ENCODE measurements around the gene FFAR4. TPM values are rescaled to one million over a fixed set of nuclear protein-coding genes. Genes with fewer than 3 reads are reported as not detected.

FFAR4 gene
- total and polyA plus RNA-seq, 2 donors (not counting 3 experiments of a cell fraction or from before 2014, with no cell fraction given) = not detected

GRCh38 chr10:93628858-93629257, 62.4 kb downstream of the FFAR4 start:
- H3K9ac ChIP-seq (replicated peaks; ENCODE audit: extremely low read depth, insufficient read depth, low read length) = no peak overlapping the region
- DNase-seq (ENCODE audit: low read depth, low spot score) = no peak
- dilution Hi-C loops (cut with MboI; ENCODE audit: extremely low pct_ligation_motif_present, low sequenced_read_pairs) = no loop called here

DNA sequence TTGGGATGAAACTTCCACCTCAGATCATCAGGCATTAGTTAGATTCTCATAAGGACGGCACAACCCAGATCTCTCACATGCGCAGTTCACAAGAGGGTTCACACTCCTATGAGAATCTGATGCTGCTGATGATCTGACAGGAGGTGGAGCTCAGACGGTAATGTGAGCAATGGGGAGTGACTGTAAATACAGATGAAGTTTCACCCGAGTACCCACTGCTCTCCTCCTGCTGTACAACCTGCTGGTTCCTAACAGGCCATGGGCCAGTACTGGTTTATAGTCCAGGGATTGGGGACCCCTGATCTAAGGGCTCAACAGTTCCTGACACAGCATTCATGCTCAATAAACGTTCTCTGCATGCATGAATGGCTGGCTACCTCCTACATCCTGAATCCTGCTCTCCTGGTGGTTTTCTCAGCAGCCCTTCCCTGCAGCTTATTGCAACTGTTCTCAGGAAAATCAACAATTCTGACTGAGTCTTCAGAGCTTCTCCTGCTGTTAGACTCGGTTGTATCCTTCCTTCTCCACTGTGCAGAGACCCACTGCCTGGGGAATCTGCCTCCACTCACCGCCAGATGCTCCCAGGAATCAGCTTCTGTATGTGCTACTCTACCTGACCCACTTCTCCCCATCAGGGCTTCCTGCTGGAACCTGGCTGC, 63.3 kb downstream of the FFAR4 start:
- Histone ChIP-seq H3K27me3 (ENCODE audit: control insufficient read depth in 2 of 2, insufficient read depth in 2 of 2, low read length in 2 of 2) (peaks cover 0 to 7% of the 10 kb centered on the region in 2 experiments), H3K27ac (ENCODE audit: insufficient read depth, low read depth, low read length) (no peak overlapping the region), H3K9me1 (replicated peaks; ENCODE audit: control insufficient read depth, extremely low read depth, insufficient read depth, low read length) (no peaks in the 10 kb centered on the region), H3K79me2 (ENCODE audit: control insufficient read depth, insufficient read depth, low read length) (no peaks in the 10 kb centered on the region), H3K9me3 (replicated peaks; ENCODE audit: control insufficient read depth, insufficient read depth, low read length) (no peaks in the 10 kb centered on the region), H3K4me1 (ENCODE audit: control insufficient read depth, extremely low read depth, insufficient read depth, low read length) (no peaks in the 10 kb centered on the region), H3K36me3 (ENCODE audit: control insufficient read depth in 2 of 2, extremely low read depth in 1 of 2, insufficient read depth in 2 of 2, low read length in 2 of 2) (no peaks in the 10 kb centered on the region), H3K4me2 (ENCODE audit: insufficient read depth, low read length) (no peak overlapping the region), H2AFZ (ENCODE audit: low read depth, low read length) (no peak overlapping the region), H3K9ac (replicated peaks; ENCODE audit: extremely low read depth, insufficient read depth, low read length) (no peak overlapping the region), H4K20me1 (replicated peaks; ENCODE audit: control insufficient read depth, extremely low read depth, insufficient read depth, low read length) (no peaks in the 10 kb centered on the region), H3K4me3 (replicated peaks in 1 of 3; ENCODE audit: insufficient read depth in 1 of 3, low read depth in 1 of 3, low read length in 3 of 3) (no peak overlapping the region)
- POLR2A ChIA-PET = no interaction called here
- intact Hi-C loops (cut with micrococcal nuclease) (no loop called here), dilution Hi-C loops (cut with MboI; ENCODE audit: extremely low pct_ligation_motif_present, low sequenced_read_pairs) (no loop called here)
- FAIRE-seq = no peak
- BruUV-seq (replicated peaks) = no TSS peak
- CTCF ChIA-PET = no interaction called here
- no peak for DNase-seq (ENCODE audit: low read depth, low spot score)
- TF ChIP-seq JUN (IDR thresholded peaks at IDR 0.05; ENCODE audit: borderline replicate concordance, insufficient read depth, insufficient read length, low read depth) (no peak), MYC (IDR thresholded peaks at IDR 0.05; ENCODE audit: low read depth, low read length) (no peak), FOS (IDR thresholded peaks at IDR 0.05; ENCODE audit: borderline replicate concordance, insufficient read depth, low read length) (no peak), GATA2 (IDR thresholded peaks at IDR 0.05; ENCODE audit: insufficient read depth, insufficient read length, low read depth, low read length) (no peak), POLR2A (IDR thresholded peaks at IDR 0.05; ENCODE audit: low read depth, low read length) (no peak), EZH2 (IDR thresholded peaks at IDR 0.05; ENCODE audit: borderline replicate concordance, low read depth, low read length, severe bottlenecking) (no peak), POLR2AphosphoS5 (IDR thresholded peaks at IDR 0.05; ENCODE audit: insufficient read depth, low read depth, low read length) (no peak), MAX (IDR thresholded peaks at IDR 0.05; ENCODE audit: insufficient read depth, insufficient read length) (no peak)
- TF ChIP-seq, protein P1, sequence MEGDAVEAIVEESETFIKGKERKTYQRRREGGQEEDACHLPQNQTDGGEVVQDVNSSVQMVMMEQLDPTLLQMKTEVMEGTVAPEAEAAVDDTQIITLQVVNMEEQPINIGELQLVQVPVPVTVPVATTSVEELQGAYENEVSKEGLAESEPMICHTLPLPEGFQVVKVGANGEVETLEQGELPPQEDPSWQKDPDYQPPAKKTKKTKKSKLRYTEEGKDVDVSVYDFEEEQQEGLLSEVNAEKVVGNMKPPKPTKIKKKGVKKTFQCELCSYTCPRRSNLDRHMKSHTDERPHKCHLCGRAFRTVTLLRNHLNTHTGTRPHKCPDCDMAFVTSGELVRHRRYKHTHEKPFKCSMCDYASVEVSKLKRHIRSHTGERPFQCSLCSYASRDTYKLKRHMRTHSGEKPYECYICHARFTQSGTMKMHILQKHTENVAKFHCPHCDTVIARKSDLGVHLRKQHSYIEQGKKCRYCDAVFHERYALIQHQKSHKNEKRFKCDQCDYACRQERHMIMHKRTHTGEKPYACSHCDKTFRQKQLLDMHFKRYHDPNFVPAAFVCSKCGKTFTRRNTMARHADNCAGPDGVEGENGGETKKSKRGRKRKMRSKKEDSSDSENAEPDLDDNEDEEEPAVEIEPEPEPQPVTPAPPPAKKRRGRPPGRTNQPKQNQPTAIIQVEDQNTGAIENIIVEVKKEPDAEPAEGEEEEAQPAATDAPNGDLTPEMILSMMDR (IDR thresholded peaks at IDR 0.05; ENCODE audit: extremely low read depth in 1 of 2, insufficient read depth in 1 of 2, low read depth in 1 of 2, low read length in 2 of 2) = no peak

More at GRCh38 chr10:93628858-93629257, 62.4 kb downstream of the FFAR4 start:
- Histone ChIP-seq H3K9me3 (replicated peaks; ENCODE audit: control insufficient read depth, insufficient read depth, low read length) (no peaks in the 10 kb centered on the region), H3K36me3 (ENCODE audit: control insufficient read depth in 2 of 2, extremely low read depth in 1 of 2, insufficient read depth in 2 of 2, low read length in 2 of 2) (no peaks in the 10 kb centered on the region), H3K79me2 (ENCODE audit: control insufficient read depth, insufficient read depth, low read length) (no peaks in the 10 kb centered on the region), H3K4me2 (ENCODE audit: insufficient read depth, low read length) (no peak overlapping the region), H3K27me3 (ENCODE audit: control insufficient read depth in 2 of 2, insufficient read depth in 2 of 2, low read length in 2 of 2) (peaks cover 0 to 10% of the 10 kb centered on the region in 2 experiments), H3K9me1 (replicated peaks; ENCODE audit: control insufficient read depth, extremely low read depth, insufficient read depth, low read length) (no peaks in the 10 kb centered on the region), H3K27ac (ENCODE audit: insufficient read depth, low read depth, low read length) (no peak overlapping the region), H3K4me3 (replicated peaks in 1 of 3; ENCODE audit: insufficient read depth in 1 of 3, low read depth in 1 of 3, low read length in 3 of 3) (no peak overlapping the region), H4K20me1 (replicated peaks; ENCODE audit: control insufficient read depth, extremely low read depth, insufficient read depth, low read length) (no peaks in the 10 kb centered on the region), H2AFZ (ENCODE audit: low read depth, low read length) (no peak overlapping the region), H3K4me1 (ENCODE audit: control insufficient read depth, extremely low read depth, insufficient read depth, low read length) (no peaks in the 10 kb centered on the region)
- ChIA-PET POLR2A (no interaction called here), CTCF (no interaction called here)
- no peak for FAIRE-seq
- intact Hi-C loops (cut with micrococcal nuclease) = no loop called here
- BruUV-seq (replicated peaks) = no TSS peak
- no peak for TF ChIP-seq MAX (IDR thresholded peaks at IDR 0.05; ENCODE audit: insufficient read depth, insufficient read length)
